Measurements from ENCODE around the gene SPINK2. TPM values are rescaled to one million over a fixed set of nuclear protein-coding genes. Genes with fewer than 3 reads are reported as not detected.

The SPINK2 gene
- total RNA-seq, 1 donor from 2014 or later: 0.87 TPM

- H3K27ac Mint-ChIP-seq: peak overlapping the region; percentile 98
Measured at GRCh38 chr4:56768316-56768715, 53.2 kb downstream of the SPINK2 start.

GRCh38 chr4:56767567-56767966 lies 53.9 kb downstream of the SPINK2 start:
- H3K4me3 Mint-ChIP-seq: no peak overlapping the region
- H3K4me1 Mint-ChIP-seq (ENCODE audit: unreplicated experiment): peaks cover 13% of the 10 kb centered on the region
- H3K27me3 Mint-ChIP-seq: peaks cover under 1% of the 10 kb centered on the region
- DNase-seq (ENCODE audit: extremely low spot score, unreplicated experiment): no peak
- H3K36me3 Mint-ChIP-seq: no peaks in the 10 kb centered on the region
- H3K27ac Mint-ChIP-seq: no peak overlapping the region
- H3K9me3 Mint-ChIP-seq: peaks cover 5% of the 10 kb centered on the region
- no peak for TF ChIP-seq CTCF (conservative IDR thresholded peaks at IDR 0.05)

More at GRCh38 chr4:56768316-56768715, 53.2 kb downstream of the SPINK2 start:
- Mint-ChIP-seq H3K27me3 (no peaks in the 10 kb centered on the region), H3K36me3 (no peaks in the 10 kb centered on the region), H3K4me3 (peak overlapping the region; percentile 65), H3K9me3 (peaks cover 5% of the 10 kb centered on the region), H3K4me1 (ENCODE audit: unreplicated experiment) (peaks cover 13% of the 10 kb centered on the region)
- no peak for DNase-seq (ENCODE audit: extremely low spot score, unreplicated experiment)
- no peak for TF ChIP-seq CTCF (conservative IDR thresholded peaks at IDR 0.05)

GRCh38 chr4:56764775-56765174 lies 56.7 kb downstream of the SPINK2 start:
- Mint-ChIP-seq H3K4me1 (ENCODE audit: unreplicated experiment) (peaks cover 7% of the 10 kb centered on the region), H3K27ac (no peak overlapping the region), H3K36me3 (no peaks in the 10 kb centered on the region)

GRCh38 chr4:56764223-56764622 lies 57.3 kb downstream of the SPINK2 start:
- peaks cover 7% of the 10 kb centered on the region for H3K4me1 Mint-ChIP-seq (ENCODE audit: unreplicated experiment)
- H3K27me3 Mint-ChIP-seq: peaks cover 8% of the 10 kb centered on the region
- no peaks in the 10 kb centered on the region for H3K36me3 Mint-ChIP-seq
- H3K9me3 Mint-ChIP-seq: peaks cover 5% of the 10 kb centered on the region
- TF ChIP-seq CTCF (conservative IDR thresholded peaks at IDR 0.05): no peak
- no peak overlapping the region for H3K4me3 Mint-ChIP-seq
- no peak for DNase-seq (ENCODE audit: extremely low spot score, unreplicated experiment)
- H3K27ac Mint-ChIP-seq: no peak overlapping the region

More at GRCh38 chr4:56764775-56765174, 56.7 kb downstream of the SPINK2 start:
- peaks cover 8% of the 10 kb centered on the region for H3K27me3 Mint-ChIP-seq
- DNase-seq (ENCODE audit: extremely low spot score, unreplicated experiment): no peak
- TF ChIP-seq CTCF (conservative IDR thresholded peaks at IDR 0.05): no peak
- peaks cover 5% of the 10 kb centered on the region for H3K9me3 Mint-ChIP-seq
- H3K4me3 Mint-ChIP-seq: no peak overlapping the region

- Mint-ChIP-seq H3K36me3 (no peaks in the 10 kb centered on the region), H3K9me3 (no peaks in the 10 kb centered on the region), H3K4me1 (ENCODE audit: unreplicated experiment) (peaks cover 3% of the 10 kb centered on the region), H3K27ac (peak overlapping the region; percentile 50), H3K27me3 (peaks cover 8% of the 10 kb centered on the region), H3K4me3 (no peak overlapping the region)
- no peak for TF ChIP-seq CTCF (conservative IDR thresholded peaks at IDR 0.05)
- DNase-seq (ENCODE audit: extremely low spot score, unreplicated experiment): no peak
Measured at GRCh38 chr4:56762484-56763250, 58.8 kb downstream of the SPINK2 start.
